Cardiac fibroblast (primary cell): Measurements from ENCODE around the gene PLBD1.

Source experiments
- DNase-seq, 2 donors: peaks; one replicate each; pipeline versions ENCODE4 v3.0.0 to v3.0.0-alpha.2; 2010; ENCODE audit warnings: low read depth in 2 of 2
- H3K4me3 ChIP-seq, 2 donors: replicated peaks in 1 of 2; 1 replicate in 1 of 2; 2 replicates in 1 of 2; pipeline ENCODE4 v1.5.1; 2011; ENCODE audit warnings: low read depth in 2 of 2, low read length in 2 of 2, mild to moderate bottlenecking in 2 of 2, moderate library complexity in 1 of 2
- CTCF ChIP-seq: IDR thresholded peaks from one replicate; pipeline ENCODE4 v1.5.1; 2011; ENCODE audit warnings: low read depth, mild to moderate bottlenecking, low read length, inconsistent platforms

PLBD1 gene

GRCh38 chr12:14567351-14568162 lies at the start of gene PLBD1:
PLBD1 (minus strand) TSS chr12:14567883; CDS start chr12:14567696, 187 bp downstream.
- peak; percentile 30 to 68 for DNase-seq
- TF ChIP-seq CTCF: no peak
- H3K4me3 ChIP-seq: peak within 1 kb of the TSS; percentile 44 to 48

- no peak for DNase-seq
- no peak overlapping the region for H3K4me3 ChIP-seq
- no peak for TF ChIP-seq CTCF
Measured at GRCh38 chr12:14614704-14615121, 47.0 kb upstream of the PLBD1 start.

GRCh38 chr12:14613718-14614117 lies 46.0 kb upstream of the PLBD1 start:
- no peak for TF ChIP-seq CTCF
- no peak overlapping the region for H3K4me3 ChIP-seq
- no peak for DNase-seq

- no peak for DNase-seq
- no peak for TF ChIP-seq CTCF
- H3K4me3 ChIP-seq: no peak overlapping the region
Measured at GRCh38 chr12:14612898-14613445, 45.3 kb upstream of the PLBD1 start.

GRCh38 chr12:14612250-14612649 lies 44.6 kb upstream of the PLBD1 start:
- DNase-seq: no peak
- TF ChIP-seq CTCF: no peak
- no peak overlapping the region for H3K4me3 ChIP-seq

GRCh38 chr12:14611640-14612203 lies 44.0 kb upstream of the PLBD1 start:
- DNase-seq: no peak
- TF ChIP-seq CTCF: no peak
- no peak overlapping the region for H3K4me3 ChIP-seq
